ENCODE data around the gene TMEM14A. TPM values are rescaled to one million over a fixed set of nuclear protein-coding genes. Genes with fewer than 3 reads are reported as not detected.

Gene TMEM14A
- total RNA-seq, 1 experiment from 2014 or later: 7.3 TPM

DNA sequence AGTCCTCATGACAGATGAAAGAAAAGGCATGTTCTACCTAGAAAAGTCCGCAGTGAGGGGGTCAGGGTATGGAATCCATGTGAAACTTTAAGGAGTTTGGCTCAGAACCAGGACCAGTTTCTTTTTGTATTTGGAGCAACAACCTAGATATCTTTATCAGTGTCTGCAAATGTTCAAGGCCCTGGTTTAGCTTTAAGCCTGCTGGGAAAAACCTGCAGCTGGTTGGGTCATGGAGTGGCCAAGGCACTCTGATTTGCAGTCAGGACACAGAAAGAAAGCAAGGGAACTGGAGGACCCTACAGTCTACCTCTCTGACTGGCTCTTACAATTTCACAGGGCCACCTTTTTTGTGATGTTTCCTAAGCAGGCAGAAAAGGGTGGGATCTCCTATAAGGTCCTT lies 58.7 kb downstream of the TMEM14A start:
- Mint-ChIP-seq H3K36me3 (ENCODE audit: insufficient read depth in 1 of 3, low read depth in 3 of 3) (no peaks in the 10 kb centered on the region; a peak in 2 of 7 replicates), H3K9me3 (no peaks in the 10 kb centered on the region), H3K4me3 (no peak overlapping the region), H3K27me3 (ENCODE audit: low read depth) (peaks cover 10% of the 10 kb centered on the region; the same call in 1 of the 2 replicates), H3K4me1 (peaks cover 40 to 46% of the 10 kb centered on the region in 2 experiments), H3K27ac (no peak overlapping the region)
- no peak overlapping the region for H3K4me2 ChIP-seq (ENCODE audit: insufficient read depth, insufficient read length, low read length)
- no peak overlapping the region for H3K14ac ChIP-seq (ENCODE audit: insufficient read depth, low read length)
- H3T11ph ChIP-seq (ENCODE audit: low read length): no peak overlapping the region
- H3K9me3 ChIP-seq (ENCODE audit: control insufficient read depth, low read depth, low read length): no peaks in the 10 kb centered on the region
- no peak overlapping the region for H3K23ac ChIP-seq (ENCODE audit: insufficient read length, low read depth, low read length)
- no peak for DNase-seq
- no peak overlapping the region for H2BK15ac ChIP-seq (ENCODE audit: low read depth, low read length)
- H3K23me2 ChIP-seq (ENCODE audit: insufficient read length, low read depth, low read length, poor library complexity, severe bottlenecking): no peaks in the 10 kb centered on the region
- no peak overlapping the region for H3K9ac ChIP-seq (ENCODE audit: extremely low read depth, insufficient read length, low read length)
- peaks cover 2% of the 10 kb centered on the region; the same call in 1 of the 2 replicates for H3K4me1 ChIP-seq (ENCODE audit: insufficient read depth, low read length)
- no peak overlapping the region for H4K8ac ChIP-seq (replicated peaks; ENCODE audit: insufficient read length, low read depth, low read length)
- H2AFZ ChIP-seq (ENCODE audit: low read length): no peak overlapping the region
- H4K91ac ChIP-seq (ENCODE audit: insufficient read length, low read depth, low read length): no peak overlapping the region
- H4K5ac ChIP-seq (ENCODE audit: insufficient read length, low read depth, low read length): no peak overlapping the region
- H3K27ac ChIP-seq (ENCODE audit: insufficient read length, low read depth, low read length): no peak overlapping the region
- WGBS (ENCODE audit: extremely low coverage, insufficient read length, low lambda C conversion rate): no CpG with 5 or more reads among the region's 1 CpG
- no peaks in the 10 kb centered on the region for H3K79me1 ChIP-seq (ENCODE audit: insufficient read depth, low read depth, low read length, poor library complexity, severe bottlenecking)
- no peak overlapping the region for H2BK120ac ChIP-seq (ENCODE audit: low read depth, low read length, poor library complexity, severe bottlenecking)
- no peak overlapping the region for H2AK5ac ChIP-seq (ENCODE audit: insufficient read length, low read length)
- H2BK12ac ChIP-seq (ENCODE audit: insufficient read length, low read depth, low read length): no peak overlapping the region
- H3K56ac ChIP-seq (ENCODE audit: insufficient read length, low read depth, low read length): no peak overlapping the region
- H3K4ac ChIP-seq (ENCODE audit: low read depth, low read length): no peak overlapping the region
- no peak overlapping the region for H2BK20ac ChIP-seq (ENCODE audit: low read depth, low read length, poor library complexity, severe bottlenecking)
- H4K20me1 ChIP-seq (ENCODE audit: control insufficient read depth, insufficient read depth, insufficient read length): no peaks in the 10 kb centered on the region
- no peaks in the 10 kb centered on the region for H3K79me2 ChIP-seq (ENCODE audit: insufficient read depth, low read length)
- H3K27me3 ChIP-seq (ENCODE audit: insufficient read depth, low read length): no peaks in the 10 kb centered on the region
- no peak overlapping the region for H2BK5ac ChIP-seq (ENCODE audit: insufficient read length, low read length)
- H3K18ac ChIP-seq (ENCODE audit: insufficient read length, low read depth, low read length): no peak overlapping the region
- no peak for TF ChIP-seq CTCF (conservative IDR thresholded peaks at IDR 0.05)
